GM19099 (cell line): ENCODE data around the gene TLNRD1.

Experiments
- POLR2A ChIP-seq: IDR thresholded peaks from 3 replicates; pipeline ENCODE4 v1.6.1; 2011; ENCODE audit warnings: low read depth; ENCODE audit not compliant: insufficient read length; ENCODE audit errors: extremely low read depth

Gene TLNRD1

GRCh38 chr15:81000624-81001151, at the start of gene TLNRD1:
TSS of gene TLNRD1 (plus strand) at chr15:81000923. CDS start at chr15:81002272, 1,349 bp downstream.
- peak; percentile 86 for TF ChIP-seq POLR2A

GRCh38 chr15:80951941-80952340, 48.8 kb upstream of the TLNRD1 start:
- TF ChIP-seq POLR2A: no peak

- TF ChIP-seq POLR2A: no peak
These were observed 47.4 kb upstream of the TLNRD1 start for GRCh38 chr15:80953001-80953952.

- TF ChIP-seq POLR2A: no peak
These were observed 46.6 kb upstream of the TLNRD1 start for GRCh38 chr15:80953953-80954778.

- TF ChIP-seq POLR2A: no peak
These were observed 43.2 kb upstream of the TLNRD1 start for GRCh38 chr15:80957556-80957955.

GRCh38 chr15:80957976-80958375, 42.7 kb upstream of the TLNRD1 start:
- no peak for TF ChIP-seq POLR2A

GRCh38 chr15:80958818-80959495, 41.8 kb upstream of the TLNRD1 start:
- TF ChIP-seq POLR2A: no peak

GRCh38 chr15:80966431-80967197, 34.1 kb upstream of the TLNRD1 start:
- TF ChIP-seq POLR2A: no peak

GRCh38 chr15:80967451-80967850, 33.3 kb upstream of the TLNRD1 start:
- no peak for TF ChIP-seq POLR2A

GRCh38 chr15:80967991-80968510, 32.7 kb upstream of the TLNRD1 start:
- TF ChIP-seq POLR2A: no peak

- no peak for TF ChIP-seq POLR2A
These were observed 31.4 kb upstream of the TLNRD1 start for GRCh38 chr15:80969316-80969715.

- TF ChIP-seq POLR2A: no peak
These were observed 30.6 kb upstream of the TLNRD1 start for GRCh38 chr15:80970018-80970657.

GRCh38 chr15:80970658-80971057, 30.1 kb upstream of the TLNRD1 start:
- no peak for TF ChIP-seq POLR2A
